MM.1S (cell line): ENCODE measurements around the gene MGAT2.

ENCODE experiments used
- EZH2 ChIP-seq: fragments of 300-600 bp; sonication (generic); optimal IDR thresholded peaks from 2 replicates; pipeline ENCODE3; 2017; ENCODE audit warnings: low read depth, mild to moderate bottlenecking, antibody characterized with exemption, low read length, mixed read lengths
- EZH2phosphoT487 ChIP-seq: fragments of 300-600 bp; sonication (generic); IDR thresholded peaks from 2 replicates; pipeline ENCODE4 v1.6.1; 2018; ENCODE audit warnings: antibody characterized with exemption, low read length
- TF ChIP-seq, protein P1 (sequence below): fragments of 300-600 bp; sonication (generic); IDR thresholded peaks from 2 replicates; pipeline ENCODE4 v1.5.1; 2016; ENCODE audit warnings: antibody characterized with exemption, low read length, mixed read lengths

GRCh38 chr14:49584058-49584457 lies 36.5 kb upstream of the MGAT2 start:
- TF ChIP-seq, protein P1, sequence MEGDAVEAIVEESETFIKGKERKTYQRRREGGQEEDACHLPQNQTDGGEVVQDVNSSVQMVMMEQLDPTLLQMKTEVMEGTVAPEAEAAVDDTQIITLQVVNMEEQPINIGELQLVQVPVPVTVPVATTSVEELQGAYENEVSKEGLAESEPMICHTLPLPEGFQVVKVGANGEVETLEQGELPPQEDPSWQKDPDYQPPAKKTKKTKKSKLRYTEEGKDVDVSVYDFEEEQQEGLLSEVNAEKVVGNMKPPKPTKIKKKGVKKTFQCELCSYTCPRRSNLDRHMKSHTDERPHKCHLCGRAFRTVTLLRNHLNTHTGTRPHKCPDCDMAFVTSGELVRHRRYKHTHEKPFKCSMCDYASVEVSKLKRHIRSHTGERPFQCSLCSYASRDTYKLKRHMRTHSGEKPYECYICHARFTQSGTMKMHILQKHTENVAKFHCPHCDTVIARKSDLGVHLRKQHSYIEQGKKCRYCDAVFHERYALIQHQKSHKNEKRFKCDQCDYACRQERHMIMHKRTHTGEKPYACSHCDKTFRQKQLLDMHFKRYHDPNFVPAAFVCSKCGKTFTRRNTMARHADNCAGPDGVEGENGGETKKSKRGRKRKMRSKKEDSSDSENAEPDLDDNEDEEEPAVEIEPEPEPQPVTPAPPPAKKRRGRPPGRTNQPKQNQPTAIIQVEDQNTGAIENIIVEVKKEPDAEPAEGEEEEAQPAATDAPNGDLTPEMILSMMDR: no peak
- TF ChIP-seq EZH2 (no peak), EZH2phosphoT487 (no peak)
